Activated CD4-positive, alpha-beta T cell treated with anti-CD3 and anti-CD28 coated beads for 36 hours (primary cell): Measurements from ENCODE around the gene KIRREL3. TPM values are rescaled to one million over a fixed set of nuclear protein-coding genes. Genes with fewer than 3 reads are reported as not detected.

Experiments
- ATAC-seq: fragments of 200-7000 bp; cut with Tn5 transposase; one replicate; pipeline ENCODE4 v1.10.0; 2021; ENCODE audit warnings: mild to moderate bottlenecking, moderate library complexity
- CTCF ChIA-PET: fragments of 350-600 bp; sonication (Branson Sonifier 250); formaldehyde crosslinking; loops from one replicate; lab custom pipeline; 2021; ENCODE audit warnings: antibody characterized with exemption; lab: Charles Lee
- POLR2A ChIA-PET: fragments of 350-600 bp; sonication (Branson Sonifier 250); formaldehyde crosslinking; loops from one replicate; lab custom pipeline; 2021; ENCODE audit warnings: antibody characterized with exemption, inconsistent platforms; lab: Charles Lee
- DNase-seq: peaks from one replicate; pipeline ENCODE4 v3.0.0-alpha.2; 2020
- H3K27ac Mint-ChIP-seq: one replicate; pipeline ENCODE4 v1.8.0; 2021; ENCODE audit warnings: mixed read lengths
- H3K27me3 Mint-ChIP-seq: one replicate; pipeline ENCODE4 v1.8.0; 2021; ENCODE audit warnings: mixed read lengths
- H3K36me3 Mint-ChIP-seq: one replicate; pipeline ENCODE4 v1.8.0; 2021; ENCODE audit warnings: low read depth, mixed read lengths
- H3K4me1 Mint-ChIP-seq: one replicate; pipeline ENCODE4 v1.8.0; 2021; ENCODE audit warnings: mixed read lengths
- H3K4me3 Mint-ChIP-seq: one replicate; pipeline ENCODE4 v1.8.0; 2021; ENCODE audit warnings: mild to moderate bottlenecking, moderate library complexity, mixed read lengths
- H3K9me3 Mint-ChIP-seq: one replicate; pipeline ENCODE4 v1.8.0; 2021; ENCODE audit warnings: low read depth, mixed read lengths
- intact Hi-C, 2 experiments: fragments of 100-400 bp; cut with DNase I in 1 of 2; cut with micrococcal nuclease in 1 of 2; formaldehyde crosslinking; loops; one replicate each; pipeline versions ENCODE4 v1.14.2 to v1.15.1; 2022 to 2024; cut with DNase I, micrococcal nuclease
- total RNA-seq, 2 experiments: library from RNA; stranded (reverse); gene quantifications; one replicate each; pipeline ENCODE4 v1.2.3, GENCODE V29; 2021

The KIRREL3 gene
- total RNA-seq, 2 experiments from 2014 or later = not detected

GRCh38 chr11:126587541-126587940, 413.0 kb downstream of the KIRREL3 start:
- intact Hi-C loops = no loop called here
- CTCF ChIA-PET = no interaction called here

DNA sequence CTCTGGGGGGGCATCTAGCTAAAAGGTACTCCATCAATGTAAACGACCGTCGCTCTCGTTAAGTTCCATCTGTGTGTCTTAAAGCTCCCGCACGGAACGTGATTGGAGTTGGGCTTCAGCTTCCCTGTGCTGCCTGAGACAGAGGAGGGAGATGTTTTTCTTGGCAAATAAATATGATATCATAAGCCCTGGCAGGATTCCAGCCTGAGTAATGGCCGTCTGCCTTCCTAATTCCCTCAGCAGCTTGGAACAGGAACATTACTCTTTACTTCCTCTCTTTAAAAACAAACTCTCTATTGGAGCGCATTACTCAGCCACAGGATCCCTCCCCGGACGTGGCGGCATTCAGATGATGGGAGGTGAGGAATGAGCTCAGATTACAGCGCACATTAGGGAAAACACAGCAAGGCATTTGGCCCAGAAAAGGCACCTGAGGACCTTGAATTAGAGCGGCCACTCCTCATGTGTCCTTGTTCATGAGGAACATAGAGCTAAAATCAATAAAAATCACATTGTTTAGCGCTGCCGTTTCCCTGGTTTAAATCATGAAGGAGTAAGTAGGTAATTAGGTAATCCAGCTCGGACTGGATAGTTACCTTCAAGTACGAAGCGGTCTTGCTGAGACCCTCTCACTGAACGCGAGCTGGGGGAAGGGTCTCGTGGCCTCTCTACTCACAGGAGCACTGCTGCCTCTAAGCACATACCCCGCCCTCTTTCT, 414.6 kb downstream of the KIRREL3 start:
- H3K27me3 Mint-ChIP-seq = no peaks in the 10 kb centered on the region
- H3K27ac Mint-ChIP-seq = no peak overlapping the region
- ChIA-PET CTCF (no interaction called here), POLR2A (interaction anchor here (0.6 kb wide), 1 partner anchor 17 kb away, joined by 3 read pairs; no protein-coding TSS in a partner anchor)
- DNase-seq (no peak), ATAC-seq (no peak)
- no peaks in the 10 kb centered on the region for H3K9me3 Mint-ChIP-seq
- intact Hi-C loops = no loop called here
- H3K4me1 Mint-ChIP-seq = no peaks in the 10 kb centered on the region
- no peak overlapping the region for H3K4me3 Mint-ChIP-seq
- H3K36me3 Mint-ChIP-seq = no peaks in the 10 kb centered on the region

More at GRCh38 chr11:126587541-126587940, 413.0 kb downstream of the KIRREL3 start:
- Mint-ChIP-seq H3K36me3 (no peaks in the 10 kb centered on the region), H3K9me3 (no peaks in the 10 kb centered on the region), H3K4me3 (no peak overlapping the region), H3K27ac (no peak overlapping the region), H3K4me1 (no peaks in the 10 kb centered on the region), H3K27me3 (no peaks in the 10 kb centered on the region)
- no peak for ATAC-seq
- POLR2A ChIA-PET = no interaction called here
- no peak for DNase-seq

GRCh38 chr11:126585388-126585773, 415.2 kb downstream of the KIRREL3 start:
- Mint-ChIP-seq H3K27ac (no peak overlapping the region), H3K27me3 (no peaks in the 10 kb centered on the region), H3K4me3 (no peak overlapping the region), H3K36me3 (no peaks in the 10 kb centered on the region), H3K9me3 (no peaks in the 10 kb centered on the region), H3K4me1 (no peaks in the 10 kb centered on the region)
- DNase-seq = no peak
- intact Hi-C loops = no loop called here
- CTCF ChIA-PET = no interaction called here
- POLR2A ChIA-PET = interaction anchor here (0.6 kb wide), 1 partner anchor 17 kb away, joined by 3 read pairs; no protein-coding TSS in a partner anchor
- ATAC-seq = no peak

- no peak for DNase-seq
- no peaks in the 10 kb centered on the region for H3K27me3 Mint-ChIP-seq
- intact Hi-C loops = no loop called here
- H3K9me3 Mint-ChIP-seq = no peaks in the 10 kb centered on the region
- H3K4me1 Mint-ChIP-seq = no peaks in the 10 kb centered on the region
- ChIA-PET CTCF (interaction anchor here (0.8 kb wide), 1 partner anchor 117 kb away, joined by 3 read pairs; no protein-coding TSS in a partner anchor), POLR2A (no interaction called here)
- no peak overlapping the region for H3K27ac Mint-ChIP-seq
- H3K36me3 Mint-ChIP-seq = no peaks in the 10 kb centered on the region
- ATAC-seq = no peak
- H3K4me3 Mint-ChIP-seq = no peak overlapping the region
Measured at GRCh38 chr11:126583594-126584427, 416.8 kb downstream of the KIRREL3 start.

- ChIA-PET CTCF (no interaction called here), POLR2A (no interaction called here)
- Mint-ChIP-seq H3K4me1 (no peaks in the 10 kb centered on the region), H3K4me3 (no peak overlapping the region), H3K9me3 (no peaks in the 10 kb centered on the region), H3K27me3 (no peaks in the 10 kb centered on the region), H3K36me3 (no peaks in the 10 kb centered on the region), H3K27ac (no peak overlapping the region)
- intact Hi-C loops = no loop called here
- no peak for ATAC-seq
- no peak for DNase-seq
Measured at GRCh38 chr11:126583101-126583500, 417.5 kb downstream of the KIRREL3 start.

DNA sequence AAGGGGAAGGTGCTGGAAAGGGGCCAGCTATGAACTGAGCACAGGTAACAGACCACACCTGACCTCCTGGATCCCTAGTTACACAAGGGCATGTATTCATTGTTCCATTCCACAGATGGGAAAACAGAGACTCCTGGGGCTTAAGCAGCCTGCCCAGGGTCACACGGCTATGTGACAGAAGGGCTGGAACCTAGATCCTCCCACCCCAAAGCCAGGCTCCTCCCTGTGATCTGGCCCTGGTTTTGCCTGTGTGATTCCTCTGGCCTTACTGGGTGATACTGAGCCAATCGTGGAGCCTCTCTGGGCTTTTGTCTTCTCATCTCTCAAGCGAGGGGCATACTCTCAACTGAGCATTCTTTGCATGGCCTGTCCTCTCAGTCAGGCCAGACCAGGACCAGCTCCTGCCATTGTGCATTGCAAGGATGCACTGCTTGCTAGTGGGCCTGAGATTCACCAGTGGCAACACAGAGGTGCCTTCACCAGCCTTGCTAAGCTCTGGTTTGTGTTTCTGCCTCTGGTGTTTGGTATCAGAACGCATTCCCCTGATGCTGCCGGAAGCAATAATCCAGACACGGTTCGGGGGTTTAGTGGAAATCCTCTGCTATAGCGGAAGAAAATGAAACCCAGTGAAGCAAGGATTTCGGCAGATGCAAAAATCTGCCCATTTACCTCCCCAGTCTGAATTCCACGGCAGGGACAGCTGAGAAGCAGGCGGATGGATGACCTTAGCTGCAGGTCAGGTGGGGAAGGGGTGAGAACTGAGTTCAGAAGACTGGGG, 418.5 kb downstream of the KIRREL3 start:
- H3K27me3 Mint-ChIP-seq = no peaks in the 10 kb centered on the region
- intact Hi-C loops = no loop called here
- ChIA-PET POLR2A (no interaction called here), CTCF (no interaction called here)
- no peaks in the 10 kb centered on the region for H3K36me3 Mint-ChIP-seq
- ATAC-seq (no peak), DNase-seq (no peak)
- no peaks in the 10 kb centered on the region for H3K4me1 Mint-ChIP-seq
- H3K9me3 Mint-ChIP-seq = no peaks in the 10 kb centered on the region
- H3K4me3 Mint-ChIP-seq = no peak overlapping the region
- no peak overlapping the region for H3K27ac Mint-ChIP-seq

- ChIA-PET CTCF (no interaction called here), POLR2A (no interaction called here)
- no peak overlapping the region for H3K27ac Mint-ChIP-seq
- no peaks in the 10 kb centered on the region for H3K4me1 Mint-ChIP-seq
- intact Hi-C loops = no loop called here
- no peak overlapping the region for H3K4me3 Mint-ChIP-seq
- no peaks in the 10 kb centered on the region for H3K27me3 Mint-ChIP-seq
- no peaks in the 10 kb centered on the region for H3K9me3 Mint-ChIP-seq
- no peaks in the 10 kb centered on the region for H3K36me3 Mint-ChIP-seq
- DNase-seq (no peak), ATAC-seq (no peak)
Measured at GRCh38 chr11:126578426-126578825, 422.1 kb downstream of the KIRREL3 start.

GRCh38 chr11:126578021-126578420, 422.5 kb downstream of the KIRREL3 start:
- CTCF ChIA-PET = no interaction called here
- no peak overlapping the region for H3K4me3 Mint-ChIP-seq
- intact Hi-C loops = no loop called here
- H3K4me1 Mint-ChIP-seq = no peaks in the 10 kb centered on the region
- no peak overlapping the region for H3K27ac Mint-ChIP-seq
- H3K36me3 Mint-ChIP-seq = no peaks in the 10 kb centered on the region
- no peak for ATAC-seq
- no peaks in the 10 kb centered on the region for H3K27me3 Mint-ChIP-seq
- POLR2A ChIA-PET = no interaction called here
- H3K9me3 Mint-ChIP-seq = no peaks in the 10 kb centered on the region
- no peak for DNase-seq

- no peak overlapping the region for H3K27ac Mint-ChIP-seq
- H3K36me3 Mint-ChIP-seq = no peaks in the 10 kb centered on the region
- no peaks in the 10 kb centered on the region for H3K9me3 Mint-ChIP-seq
- ChIA-PET POLR2A (no interaction called here), CTCF (no interaction called here)
- intact Hi-C loops = no loop called here
- H3K4me1 Mint-ChIP-seq = no peaks in the 10 kb centered on the region
- no peaks in the 10 kb centered on the region for H3K27me3 Mint-ChIP-seq
- DNase-seq (no peak), ATAC-seq (no peak)
- H3K4me3 Mint-ChIP-seq = no peak overlapping the region
Measured at GRCh38 chr11:126575849-126576248, 424.7 kb downstream of the KIRREL3 start.

DNA sequence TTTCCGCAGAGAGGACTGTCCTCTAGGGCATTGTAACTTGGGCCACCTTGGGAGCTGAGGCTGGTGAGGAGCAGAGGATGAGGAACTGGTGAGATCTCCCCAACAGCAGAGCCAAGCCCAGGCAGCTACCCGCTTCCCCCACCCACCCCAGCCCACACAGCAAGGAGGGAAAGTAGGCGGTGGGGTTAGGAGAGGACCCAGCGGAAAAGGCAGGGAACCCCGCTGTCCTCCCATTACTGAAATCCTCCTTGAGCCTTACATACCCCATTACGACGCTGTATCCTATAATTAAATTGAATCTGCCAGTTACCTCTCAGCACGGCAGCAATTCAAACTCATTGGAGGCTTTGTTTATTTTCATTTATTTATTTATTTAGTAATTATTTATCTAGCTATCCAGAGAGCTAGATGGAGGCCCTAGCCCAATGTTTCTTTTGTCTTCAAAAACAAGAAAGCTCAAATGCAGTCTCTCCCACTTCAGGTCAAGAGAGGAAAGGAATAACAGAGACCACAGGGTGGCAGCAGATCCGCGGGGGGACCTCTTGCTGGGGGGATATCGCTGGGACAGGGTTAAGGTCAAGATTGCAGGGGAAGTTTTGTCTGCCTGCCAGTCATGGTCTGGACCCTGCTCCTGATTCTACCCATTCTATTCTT, 427.1 kb downstream of the KIRREL3 start:
- ATAC-seq = no peak
- DNase-seq = no peak
- H3K27ac Mint-ChIP-seq = no peak overlapping the region
- H3K27me3 Mint-ChIP-seq = peaks cover 2% of the 10 kb centered on the region
- ChIA-PET CTCF (interaction anchor here (0.7 to 0.8 kb wide), 2 partner anchors 693 to 1018 kb away, joined by 3 read pairs; no protein-coding TSS in a partner anchor), POLR2A (no interaction called here)
- intact Hi-C loops = no loop called here
- H3K4me1 Mint-ChIP-seq = no peaks in the 10 kb centered on the region
- H3K9me3 Mint-ChIP-seq = no peaks in the 10 kb centered on the region
- no peak overlapping the region for H3K4me3 Mint-ChIP-seq
- H3K36me3 Mint-ChIP-seq = no peaks in the 10 kb centered on the region

DNA sequence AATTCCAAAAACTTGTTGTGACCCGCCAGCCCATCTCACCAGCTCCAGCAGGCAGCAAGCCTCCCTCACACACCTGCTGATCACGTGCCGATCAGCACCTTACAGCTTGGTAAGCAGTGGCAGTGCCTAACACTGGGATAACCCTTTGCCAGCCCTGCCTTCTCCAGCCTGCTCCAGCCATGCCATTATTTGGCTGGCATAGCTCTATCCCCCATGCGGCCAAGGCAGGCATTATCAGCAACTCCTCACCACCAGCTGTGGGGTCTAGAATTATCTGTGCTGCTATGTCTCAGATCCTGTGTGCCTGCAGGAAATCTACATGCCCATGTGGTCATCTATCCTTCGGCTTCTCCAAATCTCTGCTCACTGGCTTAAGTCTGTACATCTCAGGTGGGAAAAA, 430.1 kb downstream of the KIRREL3 start:
- ATAC-seq (no peak), DNase-seq (no peak)
- Mint-ChIP-seq H3K36me3 (no peaks in the 10 kb centered on the region), H3K27ac (no peak overlapping the region), H3K27me3 (peaks cover 4% of the 10 kb centered on the region), H3K4me3 (no peak overlapping the region), H3K4me1 (no peaks in the 10 kb centered on the region), H3K9me3 (no peaks in the 10 kb centered on the region)
- ChIA-PET POLR2A (no interaction called here), CTCF (no interaction called here)
- intact Hi-C loops = no loop called here
